Skeletal muscle cell (primary cell): ENCODE data around the gene MRPL51.
"Not testable (repeated sequence)": the region's sequence is repeated elsewhere in the genome, so short reads cannot be mapped to it uniquely, and the experiment has no call there.

ENCODE experiments used
- DNase-seq: peaks from one replicate; pipeline ENCODE4 v3.0.0-alpha.2; 2010; ENCODE audit warnings: low read depth
- H3K4me3 ChIP-seq: 2 replicates; pipeline ENCODE4 v1.5.1; 2011; ENCODE audit warnings: low read depth, mild to moderate bottlenecking, control low read depth, low read length, moderate library complexity

MRPL51 gene

GRCh38 chr12:6493497-6494257, 615 bp upstream of the MRPL51 start, which contains the start of gene NCAPD2:
Gene NCAPD2, plus strand, starts transcription at chr12:6494102. Its CDS starts 997 bp downstream, at chr12:6495099.
- peak; percentile 75 for DNase-seq
- peak within 1 kb of the TSS; percentile 95 for H3K4me3 ChIP-seq

GRCh38 chr12:6490673-6491072, 2.4 kb downstream of the MRPL51 start:
- DNase-seq, H3K4me3 ChIP-seq: not testable (repeated sequence)

- no peak for DNase-seq
- no peak overlapping the region for H3K4me3 ChIP-seq
Observed at GRCh38 chr12:6489449-6489848, 3.6 kb downstream of the MRPL51 start.

- DNase-seq, result no peak
- no peak overlapping the region for H3K4me3 ChIP-seq
Observed at GRCh38 chr12:6488240-6488639, 4.8 kb downstream of the MRPL51 start.

- DNase-seq, result no peak
- no peak overlapping the region for H3K4me3 ChIP-seq
Observed at GRCh38 chr12:6478416-6478815, 14.6 kb downstream of the MRPL51 start.

- DNase-seq, H3K4me3 ChIP-seq: not testable (repeated sequence)
Observed at GRCh38 chr12:6477601-6478377, 15.3 kb downstream of the MRPL51 start.

GRCh38 chr12:6476489-6476888, 16.6 kb downstream of the MRPL51 start:
- DNase-seq, result no peak
- no peak overlapping the region for H3K4me3 ChIP-seq

- not testable (repeated sequence) for DNase-seq, H3K4me3 ChIP-seq
Observed at GRCh38 chr12:6475233-6475975, 17.7 kb downstream of the MRPL51 start.

- DNase-seq, result no peak
- H3K4me3 ChIP-seq, result no peak overlapping the region
Observed at GRCh38 chr12:6472491-6472890, 20.6 kb downstream of the MRPL51 start.

GRCh38 chr12:6471989-6472360, 21.1 kb downstream of the MRPL51 start:
- no peak overlapping the region for H3K4me3 ChIP-seq
- no peak for DNase-seq

- peak within 1 kb of the TSS; percentile 74 for H3K4me3 ChIP-seq
- DNase-seq, result peak; percentile 89
Observed at GRCh38 chr12:6470375-6471163, 22.5 kb downstream of the MRPL51 start, which contains the start of gene VAMP1. Gene VAMP1, minus strand, starts transcription at chr12:6470677. Its CDS starts 146 bp downstream, at chr12:6470531.

GRCh38 chr12:6469609-6470374, 23.3 kb downstream of the MRPL51 start:
- no peak for DNase-seq
- H3K4me3 ChIP-seq, result peak overlapping the region; percentile 74

GRCh38 chr12:6469092-6469491, 24.0 kb downstream of the MRPL51 start:
- no peak for DNase-seq
- no peak overlapping the region for H3K4me3 ChIP-seq

GRCh38 chr12:6468283-6468575, 24.8 kb downstream of the MRPL51 start:
- no peak for DNase-seq

GRCh38 chr12:6467571-6468282, 25.3 kb downstream of the MRPL51 start:
- not testable (repeated sequence) for DNase-seq, H3K4me3 ChIP-seq

More at GRCh38 chr12:6468283-6468575, 24.8 kb downstream of the MRPL51 start:
- no peak overlapping the region for H3K4me3 ChIP-seq

GRCh38 chr12:6466751-6467150, 26.3 kb downstream of the MRPL51 start:
- DNase-seq, H3K4me3 ChIP-seq: not testable (repeated sequence)

GRCh38 chr12:6466184-6466573, 26.9 kb downstream of the MRPL51 start:
- DNase-seq, result no peak

More at GRCh38 chr12:6466184-6466573, 26.9 kb downstream of the MRPL51 start:
- no peak overlapping the region for H3K4me3 ChIP-seq
